Nephron progenitor cell (in vitro differentiated cells): Measurements from ENCODE around the gene POU5F1.

Source experiments
- DNase-seq: peaks from one replicate; pipeline ENCODE4 v3.0.0; 2021
- H3K27ac Mint-ChIP-seq: 2 replicates; pipeline ENCODE4 v1.8.0; 2021; ENCODE audit warnings: mild to moderate bottlenecking, moderate library complexity, mixed read lengths
- H3K27me3 Mint-ChIP-seq: 2 replicates; pipeline ENCODE4 v1.8.0; 2021; ENCODE audit warnings: mild to moderate bottlenecking, low read depth, mixed read lengths; ENCODE audit not compliant: poor library complexity
- H3K36me3 Mint-ChIP-seq: 2 replicates; pipeline ENCODE4 v1.8.0; 2021; ENCODE audit warnings: low read depth, mixed read lengths
- H3K4me1 Mint-ChIP-seq: 2 replicates; pipeline ENCODE4 v1.8.0; 2021; ENCODE audit warnings: mixed read lengths
- H3K4me3 Mint-ChIP-seq: 2 replicates; pipeline ENCODE4 v1.8.0; 2021; ENCODE audit warnings: mild to moderate bottlenecking, moderate library complexity, mixed read lengths
- H3K9me3 Mint-ChIP-seq: 2 replicates; pipeline ENCODE4 v1.8.0; 2021; ENCODE audit warnings: mild to moderate bottlenecking, moderate library complexity, mixed read lengths
- TF ChIP-seq, protein P1 (sequence below): fragments of 200-600 bp; sonication (generic); IDR thresholded peaks from 2 replicates; pipeline ENCODE4 v1.5.0; 2021; ENCODE audit warnings: antibody characterized with exemption

POU5F1 gene

DNA sequence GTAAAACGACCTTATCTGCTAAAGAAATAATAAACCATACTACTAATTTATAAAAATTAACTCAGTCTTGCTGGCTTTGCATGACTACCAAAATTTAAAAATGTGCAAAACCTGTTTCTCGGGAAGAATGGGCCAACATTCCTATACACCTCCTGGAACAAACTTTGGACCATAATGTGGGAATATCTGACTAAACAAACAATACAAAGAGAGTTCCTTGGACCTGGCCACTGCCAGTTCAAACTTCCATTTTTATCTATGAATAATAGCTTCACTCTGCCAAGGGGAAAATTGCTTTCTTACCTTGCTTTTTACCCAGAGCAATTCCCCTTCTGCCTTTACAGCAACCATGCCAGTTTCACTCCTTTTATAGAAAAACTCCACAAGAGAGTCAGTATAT, 38.7 kb upstream of the POU5F1 start:
- no peaks in the 10 kb centered on the region for H3K9me3 Mint-ChIP-seq
- no peak overlapping the region for H3K27ac Mint-ChIP-seq
- TF ChIP-seq, protein P1, sequence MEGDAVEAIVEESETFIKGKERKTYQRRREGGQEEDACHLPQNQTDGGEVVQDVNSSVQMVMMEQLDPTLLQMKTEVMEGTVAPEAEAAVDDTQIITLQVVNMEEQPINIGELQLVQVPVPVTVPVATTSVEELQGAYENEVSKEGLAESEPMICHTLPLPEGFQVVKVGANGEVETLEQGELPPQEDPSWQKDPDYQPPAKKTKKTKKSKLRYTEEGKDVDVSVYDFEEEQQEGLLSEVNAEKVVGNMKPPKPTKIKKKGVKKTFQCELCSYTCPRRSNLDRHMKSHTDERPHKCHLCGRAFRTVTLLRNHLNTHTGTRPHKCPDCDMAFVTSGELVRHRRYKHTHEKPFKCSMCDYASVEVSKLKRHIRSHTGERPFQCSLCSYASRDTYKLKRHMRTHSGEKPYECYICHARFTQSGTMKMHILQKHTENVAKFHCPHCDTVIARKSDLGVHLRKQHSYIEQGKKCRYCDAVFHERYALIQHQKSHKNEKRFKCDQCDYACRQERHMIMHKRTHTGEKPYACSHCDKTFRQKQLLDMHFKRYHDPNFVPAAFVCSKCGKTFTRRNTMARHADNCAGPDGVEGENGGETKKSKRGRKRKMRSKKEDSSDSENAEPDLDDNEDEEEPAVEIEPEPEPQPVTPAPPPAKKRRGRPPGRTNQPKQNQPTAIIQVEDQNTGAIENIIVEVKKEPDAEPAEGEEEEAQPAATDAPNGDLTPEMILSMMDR = no peak
- H3K27me3 Mint-ChIP-seq = peaks cover 7% of the 10 kb centered on the region
- DNase-seq = no peak
- H3K4me3 Mint-ChIP-seq = no peak overlapping the region
- peaks cover 21% of the 10 kb centered on the region for H3K4me1 Mint-ChIP-seq
- no peaks in the 10 kb centered on the region for H3K36me3 Mint-ChIP-seq

DNA sequence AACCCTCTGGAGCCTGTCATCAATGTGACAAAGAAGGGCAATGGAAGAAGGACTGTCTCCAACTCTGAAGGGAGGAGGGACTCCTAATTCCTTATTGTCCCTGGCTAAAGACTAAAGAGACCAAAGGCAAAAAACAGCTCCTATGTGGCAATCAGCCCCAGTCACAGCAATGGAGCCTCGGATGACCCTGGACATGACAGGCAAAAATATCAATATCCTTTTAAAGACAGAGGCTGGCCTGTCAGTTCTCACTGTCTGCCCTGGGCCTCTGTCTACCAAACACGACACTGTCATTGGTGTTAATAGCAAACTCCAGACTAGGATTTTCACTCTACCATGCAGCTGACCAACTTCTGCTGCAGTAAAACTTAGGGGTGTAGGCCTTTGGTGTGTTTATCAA, 38.0 kb upstream of the POU5F1 start:
- Mint-ChIP-seq H3K36me3 (no peaks in the 10 kb centered on the region), H3K27ac (no peak overlapping the region), H3K9me3 (no peaks in the 10 kb centered on the region), H3K4me3 (no peak overlapping the region), H3K4me1 (peaks cover 28% of the 10 kb centered on the region), H3K27me3 (peaks cover 7% of the 10 kb centered on the region)
- no peak for DNase-seq
- TF ChIP-seq, protein P1 = no peak

DNA sequence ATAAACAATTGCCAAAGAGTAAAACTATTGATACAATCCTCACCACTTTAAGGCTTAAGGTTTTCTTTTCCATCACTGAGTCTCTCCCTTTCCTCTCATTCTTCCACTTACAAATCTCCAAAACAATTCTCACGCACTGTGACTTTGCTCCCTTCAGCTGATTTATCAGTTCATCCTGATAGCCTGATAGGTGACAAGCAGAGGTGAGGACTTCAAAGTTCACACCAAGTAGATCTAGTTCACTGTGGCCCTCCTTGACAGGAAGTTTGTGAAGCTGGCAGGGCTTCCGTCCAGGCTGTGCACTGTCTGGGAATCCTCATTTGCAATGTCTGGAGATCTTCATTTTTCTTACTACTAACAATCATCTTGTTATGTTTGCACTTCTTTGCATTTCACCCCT, 35.2 kb upstream of the POU5F1 start:
- Mint-ChIP-seq H3K27me3 (peaks cover 7% of the 10 kb centered on the region), H3K4me1 (peaks cover 38% of the 10 kb centered on the region), H3K4me3 (no peak overlapping the region), H3K9me3 (peaks cover 5% of the 10 kb centered on the region), H3K27ac (no peak overlapping the region), H3K36me3 (no peaks in the 10 kb centered on the region)
- DNase-seq = no peak
- TF ChIP-seq, protein P1 = no peak

DNA sequence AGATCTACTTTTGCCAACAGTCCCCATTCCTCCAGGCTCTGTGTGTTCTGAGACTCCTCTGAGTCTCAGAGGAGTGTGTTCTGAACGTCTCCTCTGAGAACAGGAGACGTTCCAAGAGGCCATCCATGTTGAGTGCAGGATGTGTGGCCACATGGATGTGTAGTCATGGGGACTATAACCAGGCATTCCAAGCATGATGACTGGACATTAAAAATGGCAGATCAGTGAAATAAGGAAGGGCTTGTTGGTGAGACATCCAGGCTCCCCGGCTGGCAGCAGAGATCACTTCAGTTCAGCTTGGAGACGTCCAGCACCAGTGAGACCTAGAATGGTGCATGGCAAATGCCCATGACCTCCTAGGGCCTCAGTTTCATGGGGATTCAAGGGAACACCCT, 34.3 kb upstream of the POU5F1 start:
- Mint-ChIP-seq H3K9me3 (peaks cover 5% of the 10 kb centered on the region), H3K36me3 (no peaks in the 10 kb centered on the region), H3K4me3 (no peak overlapping the region), H3K27ac (peak overlapping the region; percentile 36), H3K4me1 (peaks cover 38% of the 10 kb centered on the region), H3K27me3 (peaks cover 3% of the 10 kb centered on the region)
- TF ChIP-seq, protein P1 = no peak
- DNase-seq = no peak

DNA sequence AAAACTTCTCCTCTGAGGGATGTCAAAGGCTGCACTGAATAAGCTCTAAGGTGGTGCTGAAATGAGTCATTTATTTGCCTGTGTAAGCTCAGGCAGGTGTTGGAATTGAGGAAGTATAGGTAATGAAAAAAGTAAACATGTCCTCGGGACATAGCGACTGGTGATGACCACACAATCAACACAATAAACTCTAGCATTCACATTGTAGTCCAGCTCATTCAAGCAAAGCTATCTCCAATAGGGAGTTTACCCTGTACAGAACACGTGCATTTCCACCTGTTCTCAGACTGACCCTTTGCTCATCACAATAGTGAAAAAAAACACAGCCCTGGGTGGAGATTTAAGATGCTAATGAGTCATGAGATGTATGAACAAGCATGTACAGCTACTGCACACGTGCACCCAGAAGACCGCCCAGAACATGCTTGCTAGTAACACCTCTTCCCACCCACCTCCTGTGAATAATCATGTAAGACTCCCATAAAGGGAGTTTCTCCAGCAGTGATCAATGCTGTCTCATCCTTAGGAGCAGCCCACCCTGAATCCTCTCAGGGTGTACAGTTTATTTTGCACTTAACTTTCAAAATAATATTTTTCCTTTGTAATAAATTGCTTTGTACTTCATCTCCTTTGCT, 33.0 kb upstream of the POU5F1 start:
- TF ChIP-seq, protein P1 = no peak
- Mint-ChIP-seq H3K4me1 (peaks cover 38% of the 10 kb centered on the region), H3K36me3 (no peaks in the 10 kb centered on the region), H3K4me3 (peak overlapping the region; percentile 24), H3K9me3 (peaks cover 5% of the 10 kb centered on the region), H3K27ac (peak overlapping the region; percentile 36), H3K27me3 (peaks cover 7% of the 10 kb centered on the region)
- DNase-seq = no peak
